Kidney (tissue), 14 donors: ENCODE results near the gene LCTL. TPM values are rescaled to one million over a fixed set of nuclear protein-coding genes. Genes with fewer than 3 reads are reported as not detected.

Source experiments
- DNase-seq, 5 donors: peaks; one replicate each; pipeline ENCODE4 v3.0.0-alpha.2; 2013 to 2020
- FAIRE-seq: peaks from 2 replicates; lab custom pipeline; 2012; peaks lifted over from hg19 to GRCh38; lab: Jason Lieb, UNC
- H3K27ac ChIP-seq, 2 donors: one replicate each; pipeline ENCODE4 v1.7.0; 2013; ENCODE audit warnings: low read depth in 2 of 2, low read length in 2 of 2, inconsistent platforms in 1 of 2
- H3K27me3 ChIP-seq: one replicate; pipeline ENCODE4 v1.7.1; 2013; ENCODE audit warnings: low read length, inconsistent platforms; ENCODE audit not compliant: control insufficient read depth, insufficient read depth
- H3K36me3 ChIP-seq, 3 donors: one replicate each; pipeline versions ENCODE4 v1.7.0 to v1.7.1; 2013; ENCODE audit warnings: low read length in 3 of 3, control low read depth in 1 of 3, inconsistent platforms in 1 of 3; ENCODE audit not compliant: insufficient read depth in 3 of 3, control insufficient read depth in 2 of 3
- H3K4me1 ChIP-seq, 3 donors: one replicate each; pipeline versions ENCODE4 v1.7.0 to v1.7.1; 2013; ENCODE audit warnings: low read length in 3 of 3, inconsistent platforms in 1 of 3, low read depth in 1 of 3; ENCODE audit not compliant: control insufficient read depth in 2 of 3, insufficient read depth in 2 of 3
- H3K4me3 ChIP-seq, 3 donors: one replicate each; pipeline versions ENCODE4 v1.7.0 to v1.8.1; 2013; ENCODE audit warnings: low read length in 3 of 3, control low read depth in 1 of 3, inconsistent platforms in 1 of 3
- H3K9ac ChIP-seq, 3 donors: one replicate each; pipeline versions ENCODE4 v1.7.0 to v1.7.1; 2013; ENCODE audit warnings: low read length in 3 of 3, control low read depth in 1 of 3, inconsistent platforms in 1 of 3
- H3K9me3 ChIP-seq, 3 donors: one replicate each; pipeline versions ENCODE4 v1.7.0 to v1.7.1; 2013; ENCODE audit warnings: low read length in 3 of 3, control low read depth in 1 of 3, inconsistent platforms in 1 of 3; ENCODE audit not compliant: control insufficient read depth in 2 of 3, insufficient read depth in 1 of 3
- CTCF ChIP-seq: IDR thresholded peaks from 3 replicates; pipeline ENCODE4 v1.5.1; 2012; ENCODE audit warnings: mild to moderate bottlenecking, moderate library complexity, borderline replicate concordance; ENCODE audit not compliant: insufficient read depth; ENCODE audit errors: extremely low read depth
- intact Hi-C: fragments of 100-400 bp; cut with DNase I; formaldehyde crosslinking; loops from one replicate; pipeline ENCODE4 v1.11.1; 2022
- polyA plus RNA-seq: library from polyadenylated mRNA; stranded (reverse); fragments of 350-450 nt; fragmentation: Illumina TruSeq; extraction: RNeasy Lipid Tissue Mini Kit (QIAGEN cat#74804); gene quantifications from one replicate; pipeline ENCODE4 v1.2.3, GENCODE V29; 2014; ENCODE audit warnings: low read depth, low replicate concordance; ENCODE audit not compliant: insufficient read depth
- total RNA-seq: library from RNA; stranded (reverse); fragmentation: NEBNext Ultra II Directional; extraction: Animal tissue kit (Norgen Biotek cat#: 25700); gene quantifications from one replicate; pipeline ENCODE4 v1.2.1, GENCODE V29; 2021
- donor health status: control.
- donor health status: control.
- donor health status: control.
- donor health status: control.
- donor health status: control.
- donor health status: DM: yes; HTN: yes; CAD: no.
- donor health status: Normal renal cell carcinoma (clear cell type).

The LCTL gene
- total and polyA plus RNA-seq, 2 donors from 2014 or later: not detected

- H3K4me1 ChIP-seq: no peaks in the 10 kb centered on the region
- no peak for TF ChIP-seq CTCF
- DNase-seq (no peak), FAIRE-seq (no peak)
- no peaks in the 10 kb centered on the region for H3K36me3 ChIP-seq
- H3K4me3 ChIP-seq: no peak overlapping the region
- H3K9ac ChIP-seq: no peak overlapping the region
- H3K9me3 ChIP-seq: no peaks in the 10 kb centered on the region
- no peaks in the 10 kb centered on the region for H3K27me3 ChIP-seq
- H3K27ac ChIP-seq: no peak overlapping the region
- intact Hi-C loops: no loop called here
These were observed 35.7 kb upstream of the LCTL start for GRCh38 chr15:66601521-66601920.

- Histone ChIP-seq H3K4me1 (no peaks in the 10 kb centered on the region), H3K36me3 (no peaks in the 10 kb centered on the region), H3K4me3 (no peak overlapping the region), H3K9ac (no peak overlapping the region), H3K27me3 (no peaks in the 10 kb centered on the region), H3K9me3 (no peaks in the 10 kb centered on the region), H3K27ac (no peak overlapping the region)
- intact Hi-C loops: no loop called here
- no peak for FAIRE-seq
- no peak for TF ChIP-seq CTCF
- peak in 1 of 5 donors; percentile 30 for DNase-seq
These were observed 34.4 kb upstream of the LCTL start for GRCh38 chr15:66600240-66600627.

GRCh38 chr15:66599536-66600239 lies 33.9 kb upstream of the LCTL start:
- FAIRE-seq (no peak), DNase-seq (peak in 1 of 5 donors; percentile 30)
- H3K27ac ChIP-seq: no peak overlapping the region
- no peaks in the 10 kb centered on the region for H3K36me3 ChIP-seq
- TF ChIP-seq CTCF: no peak
- intact Hi-C loops: no loop called here
- no peak overlapping the region for H3K4me3 ChIP-seq
- H3K4me1 ChIP-seq: no peaks in the 10 kb centered on the region
- H3K9ac ChIP-seq: no peak overlapping the region
- no peaks in the 10 kb centered on the region for H3K27me3 ChIP-seq
- no peaks in the 10 kb centered on the region for H3K9me3 ChIP-seq
